ENCODE measurements around the gene SMAD7.

DNA sequence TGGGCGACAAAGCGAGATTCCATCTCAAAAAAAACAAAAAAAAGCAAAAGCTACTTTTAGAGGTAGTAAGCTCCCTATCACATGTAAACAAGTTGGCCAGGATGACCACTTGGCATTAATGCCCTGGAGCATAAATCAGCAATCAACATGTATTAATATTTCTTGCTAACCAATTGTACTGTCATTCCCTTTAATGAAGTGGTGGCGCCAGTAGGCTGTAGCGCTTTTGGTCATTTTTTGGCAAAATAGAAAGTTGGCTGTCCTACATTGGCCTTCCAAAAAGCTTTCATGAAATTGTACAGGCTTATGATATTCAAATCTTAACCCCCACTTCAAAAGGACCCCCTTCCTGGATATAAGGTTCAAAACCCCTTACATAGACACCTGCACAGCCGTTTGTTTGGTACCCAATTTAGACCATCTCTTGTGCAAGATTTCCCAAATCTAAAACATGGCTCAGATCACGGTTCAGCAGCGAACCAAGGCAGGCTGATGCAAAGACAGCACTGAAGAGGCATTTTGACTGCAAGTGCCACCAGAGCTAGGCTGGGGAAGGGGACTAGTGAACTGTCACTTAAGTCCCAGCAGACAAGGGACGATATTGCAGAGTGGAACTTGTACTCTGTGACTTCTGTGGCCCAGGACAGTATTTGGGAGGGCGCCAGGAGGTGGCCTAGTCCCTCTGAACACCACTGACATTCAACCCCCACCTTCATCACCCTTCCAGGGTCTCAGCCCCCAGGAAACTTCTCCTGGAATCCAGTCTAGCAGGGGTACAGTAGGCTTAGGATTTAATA, 31.9 kb downstream of the SMAD7 start:
- TF ChIP-seq CTCF (IDR thresholded peaks at IDR 0.05) = no peak
- no peak for TF ChIP-seq ZFX (IDR thresholded peaks at IDR 0.05; ENCODE audit: borderline replicate concordance)
